Effector CD4-positive, alpha-beta T cell (primary cell): Measurements from ENCODE around the gene RNF181.
"Not testable (repeated sequence)": the region's sequence is repeated elsewhere in the genome, so short reads cannot be mapped to it uniquely, and the experiment has no call there.

Experiments
- DNase-seq: peaks from one replicate; pipeline ENCODE4 v3.0.0-alpha.2; 2020

Gene RNF181

DNA sequence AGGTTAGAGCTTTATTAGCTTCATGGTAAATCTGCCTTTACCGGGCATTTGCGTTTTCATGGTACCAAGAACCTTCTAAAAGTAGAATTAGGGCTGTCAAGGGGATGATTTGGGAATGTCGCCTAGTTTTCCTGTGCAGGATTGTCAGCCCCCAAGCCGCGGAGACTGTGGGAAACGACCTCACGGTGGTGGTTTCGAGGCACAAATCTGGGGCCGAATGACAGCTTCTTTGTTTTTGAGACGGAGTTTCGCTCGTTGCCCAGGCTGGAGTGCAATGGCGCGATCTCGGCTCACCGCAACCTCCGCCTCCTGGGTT, 19.8 kb downstream of the RNF181 start:
- no peak for DNase-seq

DNA sequence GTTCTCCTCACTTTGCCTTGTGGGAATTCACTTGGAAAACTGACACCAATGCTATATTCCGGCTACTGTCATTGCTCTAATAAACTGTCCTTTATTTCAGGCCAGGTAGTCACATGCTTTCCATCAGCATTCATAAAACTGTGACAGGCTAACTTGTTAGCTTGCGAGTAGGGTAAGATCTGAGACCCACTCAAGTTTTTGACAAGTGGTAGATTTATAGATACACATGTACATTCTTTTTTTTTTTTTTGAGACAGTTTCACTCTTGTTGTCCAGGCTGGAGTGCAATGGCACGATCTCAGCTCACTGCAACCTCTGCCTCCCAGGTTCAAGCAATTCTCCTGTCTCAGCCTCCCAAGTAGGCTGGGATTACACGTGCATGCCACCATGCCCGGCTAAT, 22.2 kb downstream of the RNF181 start:
- DNase-seq = not testable (repeated sequence)

DNA sequence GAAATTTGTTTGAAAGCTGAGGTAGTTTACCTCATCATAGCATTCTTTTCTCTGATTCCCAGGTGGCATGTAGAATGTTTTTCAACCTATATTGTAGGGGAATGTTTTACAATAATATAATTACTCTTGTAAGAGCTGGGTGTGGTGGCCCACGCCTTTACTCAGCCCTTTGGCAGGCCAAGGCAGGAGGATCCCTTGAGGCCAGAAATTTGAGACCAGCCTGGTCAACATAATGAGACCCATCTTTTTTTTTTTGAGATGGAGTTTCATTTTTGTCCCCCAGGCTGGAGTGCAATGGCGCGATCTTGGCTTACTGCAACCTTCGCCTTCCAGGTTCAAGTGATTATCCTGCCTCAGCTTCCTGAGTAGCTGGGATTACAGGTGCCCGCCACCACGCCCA, 24.1 kb downstream of the RNF181 start:
- no peak for DNase-seq

DNA sequence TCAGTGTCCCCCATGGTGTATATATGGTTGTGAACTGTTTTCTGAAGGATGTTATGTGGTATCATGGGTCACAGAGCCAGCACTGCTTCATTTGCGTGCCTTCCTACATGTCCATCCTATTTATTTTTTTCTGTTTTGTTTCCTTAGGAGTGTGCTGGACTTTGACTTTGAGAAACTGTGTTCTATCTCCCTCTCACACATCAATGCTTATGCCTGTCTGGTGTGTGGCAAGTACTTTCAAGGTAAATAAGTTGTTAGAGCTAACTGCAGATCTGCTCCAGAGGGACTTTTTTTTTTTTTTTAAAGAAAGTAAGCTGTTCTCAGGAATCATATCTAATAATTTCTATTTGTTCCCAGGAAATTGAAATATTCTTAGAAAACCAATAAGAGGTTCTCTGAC, 25.8 kb downstream of the RNF181 start:
- no peak for DNase-seq

DNA sequence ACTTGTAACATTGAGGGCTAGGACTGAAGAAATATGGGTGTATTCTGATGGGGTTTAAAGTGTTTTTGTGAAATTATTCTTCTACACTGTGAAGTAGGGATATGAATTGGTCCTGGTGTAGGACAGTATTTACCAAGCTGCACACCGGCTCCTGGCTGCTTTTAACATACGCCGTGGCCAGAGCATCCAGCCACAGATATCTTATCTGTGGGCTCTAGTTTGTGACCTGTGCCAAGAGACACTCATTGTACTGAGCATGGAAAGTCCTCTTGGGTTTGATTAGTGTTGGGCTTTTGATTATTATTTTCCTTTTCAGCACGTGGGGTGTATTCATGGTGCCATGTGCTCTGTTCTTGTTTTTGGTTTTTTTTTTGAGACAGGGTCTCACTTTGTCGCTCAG, 28.4 kb downstream of the RNF181 start:
- DNase-seq = no peak

DNA sequence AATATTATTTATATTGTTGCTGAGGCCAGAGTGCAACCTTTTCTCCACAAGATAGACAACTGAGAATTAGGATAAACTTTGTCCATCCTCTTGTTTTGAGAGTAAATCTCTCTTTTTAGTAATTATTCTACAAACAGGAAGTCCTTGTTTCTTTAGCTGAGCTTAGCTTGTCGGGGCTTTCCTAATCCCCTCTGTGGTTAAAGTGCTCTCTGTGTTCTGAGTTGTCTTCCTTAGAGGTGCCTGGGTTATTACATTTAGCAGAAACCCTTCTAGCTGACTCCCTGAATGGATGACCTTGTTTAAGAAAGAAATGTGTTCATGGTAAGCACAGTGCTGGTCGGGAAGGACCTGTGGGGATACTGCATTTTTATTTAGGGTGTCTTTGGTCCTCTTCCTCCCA, 33.1 kb downstream of the RNF181 start:
- DNase-seq = no peak

DNA sequence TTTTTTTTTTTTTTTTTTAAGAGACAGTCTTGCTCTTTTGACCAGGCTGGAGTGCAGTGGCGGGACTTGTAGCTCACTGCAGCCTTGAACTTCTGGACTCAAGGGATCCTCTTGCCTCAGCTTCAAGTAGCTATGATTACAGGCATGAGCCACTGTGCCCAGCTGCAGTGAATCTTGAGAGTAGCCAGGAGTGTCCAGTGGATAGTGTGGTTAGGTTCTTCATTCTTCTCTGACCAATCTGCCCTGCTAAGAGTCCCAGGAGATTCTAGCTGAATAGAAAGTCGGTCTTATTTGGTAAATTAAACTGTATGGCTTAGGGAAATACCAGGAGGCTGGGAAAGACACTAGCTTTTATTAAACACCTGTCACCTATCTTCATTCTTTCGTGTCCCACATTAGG, 35.8 kb downstream of the RNF181 start:
- DNase-seq = no peak

DNA sequence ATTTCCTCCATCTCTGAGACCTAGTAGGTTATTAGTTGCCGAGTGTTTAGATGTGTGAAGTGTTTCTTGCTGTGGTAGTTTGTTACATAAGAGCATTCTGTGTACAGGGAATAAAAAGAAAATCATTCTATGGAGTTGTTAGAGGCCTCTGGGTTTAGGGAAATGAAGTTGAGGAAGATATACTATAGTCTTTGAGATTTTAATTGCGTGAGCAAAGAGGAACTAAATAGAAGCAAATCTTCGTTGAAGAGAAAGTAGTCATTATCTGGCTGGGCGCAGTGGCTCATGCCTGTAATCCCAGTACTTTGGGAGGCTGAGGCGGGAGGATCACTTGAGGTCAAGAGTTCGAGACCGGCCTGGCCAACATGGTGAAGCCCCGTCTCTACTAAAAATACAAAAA, 39.5 kb downstream of the RNF181 start:
- no peak for DNase-seq

DNA sequence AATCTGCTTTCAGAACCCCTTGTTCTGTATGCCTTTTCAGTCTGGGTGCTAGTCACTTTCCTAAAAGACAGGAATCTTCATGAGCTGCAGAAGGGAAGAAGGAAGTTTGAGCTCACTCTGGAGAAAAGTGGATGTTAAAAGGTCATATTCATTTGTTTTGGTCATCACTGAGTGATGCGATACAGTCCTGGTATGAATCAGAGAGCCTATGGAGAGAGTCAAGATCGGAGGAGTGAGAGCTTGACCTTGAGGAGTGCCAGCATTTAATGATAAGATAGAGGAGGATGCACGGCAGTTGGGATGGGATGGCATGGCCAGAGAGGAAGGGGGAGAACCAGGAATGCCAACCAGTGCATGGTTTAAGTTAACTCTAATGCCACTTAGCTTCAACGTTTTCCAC, 40.1 kb downstream of the RNF181 start:
- DNase-seq = no peak

DNA sequence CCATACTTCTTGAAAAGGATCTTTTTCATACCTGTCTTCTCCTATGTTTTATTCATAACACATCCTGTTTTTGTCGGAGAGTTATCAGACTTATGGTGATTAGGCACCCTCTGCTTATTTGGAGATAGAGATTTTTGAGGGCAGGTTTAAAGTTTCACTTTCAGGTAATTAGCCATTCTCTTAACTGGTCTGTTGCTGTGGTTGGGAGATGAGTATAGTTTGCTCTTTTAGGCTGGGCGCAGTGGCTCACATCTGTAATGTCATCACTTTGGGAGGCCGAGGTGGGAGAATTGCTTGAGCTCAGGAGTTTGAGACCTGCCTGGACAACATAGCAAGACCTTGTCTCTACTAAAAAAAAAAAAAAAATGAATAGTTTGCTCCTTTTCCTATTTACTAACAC, 47.2 kb downstream of the RNF181 start:
- no peak for DNase-seq

DNA sequence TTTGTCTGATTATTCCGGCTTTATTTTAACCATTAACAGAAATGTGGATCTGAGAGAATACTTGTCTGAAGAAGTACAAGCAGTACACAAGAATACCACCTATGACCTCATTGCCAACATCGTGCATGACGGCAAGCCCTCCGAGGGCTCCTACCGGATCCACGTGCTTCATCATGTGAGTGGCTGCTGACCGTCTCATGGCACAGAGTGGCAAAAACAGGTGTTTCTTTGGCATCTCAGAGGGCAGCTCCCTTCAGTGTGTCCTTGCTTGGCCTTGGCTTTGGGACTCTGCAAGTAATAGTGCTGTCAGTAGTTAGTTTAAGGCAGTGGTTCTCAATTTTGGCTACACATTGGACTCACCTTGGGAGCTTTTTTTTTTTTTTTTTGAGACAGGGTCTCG, 49.4 kb downstream of the RNF181 start:
- DNase-seq = no peak

DNA sequence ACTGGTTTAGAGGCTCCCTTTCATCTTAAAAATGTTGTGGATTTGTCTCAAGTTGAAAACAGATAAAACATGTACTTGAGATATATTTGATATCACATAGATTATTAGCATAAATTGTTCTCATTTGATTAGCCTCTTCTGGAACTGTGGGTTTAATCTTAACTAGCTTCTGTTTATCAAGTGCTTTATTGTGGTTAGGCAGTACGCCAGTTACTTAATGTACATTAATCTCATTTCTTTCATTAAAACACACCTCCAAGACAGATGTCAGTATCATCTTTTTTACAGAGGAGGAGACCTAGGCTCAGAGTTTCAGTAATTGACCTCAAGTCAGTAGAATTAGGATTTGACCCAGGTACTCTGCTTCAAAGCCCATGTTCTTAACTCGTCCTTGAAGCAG, 50.6 kb downstream of the RNF181 start:
- no peak for DNase-seq
